Suprapubic skin (tissue), 4 donors: Measurements from ENCODE around the gene DHTKD1.

Experiments used
- CTCF ChIP-seq, 2 donors: fragments of 200-600 bp in 1 of 2; fragments of 450-650 bp in 1 of 2; sonication (generic) in 1 of 2; IDR thresholded peaks; one replicate each; pipeline ENCODE4 v1.5.1; 2016 to 2019; ENCODE audit warnings: antibody characterized with exemption in 2 of 2, mild to moderate bottlenecking in 1 of 2, moderate library complexity in 1 of 2
- EP300 ChIP-seq: sonication (generic); formaldehyde crosslinking; IDR thresholded peaks from one replicate; pipeline ENCODE4 v1.6.1; 2017; ENCODE audit warnings: antibody characterized with exemption
- POLR2A ChIP-seq, 2 donors: fragments of 450-650 bp; IDR thresholded peaks; one replicate each; pipeline ENCODE4 v1.6.1; 2017; ENCODE audit warnings: antibody characterized with exemption in 2 of 2, mild to moderate bottlenecking in 2 of 2, moderate library complexity in 2 of 2
- POLR2AphosphoS5 ChIP-seq, 3 donors: sonication (generic); formaldehyde crosslinking; IDR thresholded peaks; one replicate each; pipeline ENCODE4 v1.6.1; 2017; ENCODE audit warnings: antibody characterized with exemption in 3 of 3

GRCh38 chr10:12162927-12163326 lies 94.2 kb downstream of the DHTKD1 start:
- TF ChIP-seq CTCF (IDR thresholded peaks at IDR 0.05) (no peak), POLR2A (IDR thresholded peaks at IDR 0.05) (no peak), POLR2AphosphoS5 (IDR thresholded peaks at IDR 0.05) (no peak), EP300 (no peak)
